ENCODE results near the gene ACSBG1.
"Not testable (repeated sequence)": the region's sequence is repeated elsewhere in the genome, so short reads cannot be mapped to it uniquely, and the experiment has no call there.

The ACSBG1 gene

GRCh38 chr15:78167227-78167888 lies 67.0 kb downstream of the ACSBG1 start:
- DNase-seq (ENCODE audit: low read depth), result no peak

GRCh38 chr15:78164010-78164409 lies 70.4 kb downstream of the ACSBG1 start:
- no peak for DNase-seq (ENCODE audit: low read depth)

- no peak for DNase-seq (ENCODE audit: low read depth)
Measured at GRCh38 chr15:78162038-78162437, 72.3 kb downstream of the ACSBG1 start.

GRCh38 chr15:78159395-78159794 lies 75.0 kb downstream of the ACSBG1 start:
- DNase-seq (ENCODE audit: low read depth), result no peak

- no peak for DNase-seq (ENCODE audit: low read depth)
Measured at GRCh38 chr15:78157203-78157602, 77.2 kb downstream of the ACSBG1 start.

- DNase-seq (ENCODE audit: low read depth), result no peak
Measured at GRCh38 chr15:78156653-78157052, 77.7 kb downstream of the ACSBG1 start.

- no peak for DNase-seq (ENCODE audit: low read depth)
Measured at GRCh38 chr15:78155355-78155939, 78.9 kb downstream of the ACSBG1 start.

GRCh38 chr15:78154955-78155354 lies 79.4 kb downstream of the ACSBG1 start:
- no peak for DNase-seq (ENCODE audit: low read depth)

GRCh38 chr15:78151075-78151474 lies 83.3 kb downstream of the ACSBG1 start:
- not testable (repeated sequence) for DNase-seq (ENCODE audit: low read depth)

GRCh38 chr15:78149805-78150751 lies 84.3 kb downstream of the ACSBG1 start:
- DNase-seq (ENCODE audit: low read depth), result no peak

GRCh38 chr15:78149068-78149804 lies 85.1 kb downstream of the ACSBG1 start, which contains the start of gene IDH3A:
Gene IDH3A, plus strand, starts transcription at chr15:78149362. Its CDS starts 42 bp downstream, at chr15:78149404.
- DNase-seq (ENCODE audit: low read depth), result peak; percentile 95

- no peak for DNase-seq (ENCODE audit: low read depth)
Measured at GRCh38 chr15:78148392-78149067, 85.8 kb downstream of the ACSBG1 start.

- DNase-seq (ENCODE audit: low read depth), result no peak
Measured at GRCh38 chr15:78147566-78147965, 86.8 kb downstream of the ACSBG1 start.

GRCh38 chr15:78146425-78147154 lies 87.8 kb downstream of the ACSBG1 start:
- DNase-seq (ENCODE audit: low read depth), result no peak

- DNase-seq (ENCODE audit: low read depth), result no peak
Measured at GRCh38 chr15:78142332-78142731, 92.0 kb downstream of the ACSBG1 start.

- DNase-seq (ENCODE audit: low read depth), result no peak
Measured at GRCh38 chr15:78140292-78140691, 94.1 kb downstream of the ACSBG1 start.

- DNase-seq (ENCODE audit: low read depth), result no peak
Measured at GRCh38 chr15:78139578-78139977, 94.8 kb downstream of the ACSBG1 start.

- no peak for DNase-seq (ENCODE audit: low read depth)
Measured at GRCh38 chr15:78133801-78134200, 100.6 kb downstream of the ACSBG1 start.

- peak; percentile 77 for DNase-seq (ENCODE audit: low read depth)
Measured at GRCh38 chr15:78131295-78132061, 102.9 kb downstream of the ACSBG1 start, which contains the start of gene CIB2. Gene CIB2, minus strand, starts transcription at chr15:78131445. Its CDS starts 230 bp downstream, at chr15:78131215.
